Measurements from ENCODE around the gene MYO16. TPM values are rescaled to one million over a fixed set of nuclear protein-coding genes. Genes with fewer than 3 reads are reported as not detected.
A peak's percentile ranks its signal among the peaks of the same experiment; 100 is the strongest.

Gene MYO16
- total and polyA plus RNA-seq, 2 of the 4 experiments (the other 2 are of a cell fraction), result under 0.01 to 0.03 TPM

DNA sequence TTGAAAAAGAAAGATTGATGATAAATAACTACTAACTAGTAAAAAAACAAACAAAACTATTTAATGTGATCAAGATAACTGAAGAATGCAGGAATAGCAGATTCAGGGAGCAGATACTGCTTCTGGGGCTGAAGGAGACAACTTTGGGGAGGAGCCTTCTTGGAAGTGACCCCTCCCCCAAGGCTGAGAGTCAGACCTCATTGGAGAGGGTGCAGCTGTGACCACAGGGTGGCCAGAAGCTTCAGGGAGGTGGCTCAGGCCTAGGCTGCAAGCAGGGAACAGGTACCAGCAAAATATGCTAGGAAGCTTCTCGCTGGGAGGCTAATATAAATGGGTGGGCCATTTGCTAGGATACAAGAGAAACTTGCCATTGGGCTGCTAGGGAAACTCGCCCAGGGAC is 149.9 kb downstream of the MYO16 start:
- H3K23ac ChIP-seq (ENCODE audit: low read depth, low read length), result no peak overlapping the region
- no CpG with 5 or more reads among the region's 2 CpGs for WGBS, 2 experiments (ENCODE audit: extremely low coverage in 2 of 2, insufficient read length in 1 of 2)
- dilution Hi-C loops (cut with HindIII; ENCODE audit: low sequenced_read_pairs, unreplicated experiment) (no loop called here), in situ Hi-C loops (cut with MboI; ENCODE audit: low sequenced_read_pairs) (no loop called here), intact Hi-C loops (cut with micrococcal nuclease) (no loop called here)
- CTCF ChIA-PET, result no interaction called here
- DNase-seq (no peak), ATAC-seq (ENCODE audit: low read depth) (no peak)
- no peak overlapping the region for H2BK15ac ChIP-seq (ENCODE audit: low read depth, low read length)
- H4K8ac ChIP-seq (ENCODE audit: low read depth in 2 of 2, low read length in 2 of 2), result no peak overlapping the region
- no peak overlapping the region for H4K5ac ChIP-seq (ENCODE audit: low read depth, low read length)
- H4K20me1 ChIP-seq (ENCODE audit: insufficient read depth, low read length), result no peaks in the 10 kb centered on the region
- H3K4me2 ChIP-seq (ENCODE audit: low read depth, low read length), result no peak overlapping the region
- no peak overlapping the region; the same call in 1 of the 2 replicates for H2AK5ac ChIP-seq (ENCODE audit: low read depth, low read length)
- H2BK20ac ChIP-seq (ENCODE audit: low read depth, low read length), result no peak overlapping the region
- no peak overlapping the region for H3K14ac ChIP-seq (replicated peaks; ENCODE audit: low read depth, low read length)
- 0 out of 2 replicates have a peak, but pooled peaks cover 1% of the 10 kb centered on the region for H3K9me3 ChIP-seq (ENCODE audit: control insufficient read depth, insufficient read depth, low read length)
- no peaks in the 10 kb centered on the region for H3K9me1 ChIP-seq (ENCODE audit: insufficient read depth, low read length)
- no peak overlapping the region for H3K4me3 ChIP-seq (ENCODE audit: insufficient read depth, low read depth, low read length)
- no peak overlapping the region for H3K9ac ChIP-seq (ENCODE audit: low read depth, low read length)
- no peak for TF ChIP-seq SMC3 (IDR thresholded peaks at IDR 0.05; ENCODE audit: low read depth, low read length)
- TF ChIP-seq POLR2A (IDR thresholded peaks at IDR 0.05; ENCODE audit: low read depth, low read length), result no peak
- TF ChIP-seq, protein P1, sequence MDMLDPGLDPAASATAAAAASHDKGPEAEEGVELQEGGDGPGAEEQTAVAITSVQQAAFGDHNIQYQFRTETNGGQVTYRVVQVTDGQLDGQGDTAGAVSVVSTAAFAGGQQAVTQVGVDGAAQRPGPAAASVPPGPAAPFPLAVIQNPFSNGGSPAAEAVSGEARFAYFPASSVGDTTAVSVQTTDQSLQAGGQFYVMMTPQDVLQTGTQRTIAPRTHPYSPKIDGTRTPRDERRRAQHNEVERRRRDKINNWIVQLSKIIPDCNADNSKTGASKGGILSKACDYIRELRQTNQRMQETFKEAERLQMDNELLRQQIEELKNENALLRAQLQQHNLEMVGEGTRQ (IDR thresholded peaks at IDR 0.05; ENCODE audit: low read depth, low read length), result no peak
- TF ChIP-seq RAD21 (IDR thresholded peaks at IDR 0.05; ENCODE audit: low read length), result no peak
- no peak for TF ChIP-seq RFX5 (IDR thresholded peaks at IDR 0.05; ENCODE audit: low read depth, low read length)
- no peak for TF ChIP-seq CEBPB (IDR thresholded peaks at IDR 0.05; ENCODE audit: low read depth, low read length)
- TF ChIP-seq FOS (IDR thresholded peaks at IDR 0.05; ENCODE audit: low read depth, low read length), result no peak
- no peak for TF ChIP-seq MAFK (IDR thresholded peaks at IDR 0.05; ENCODE audit: low read depth, low read length)
- TF ChIP-seq ELK1 (IDR thresholded peaks at IDR 0.05; ENCODE audit: borderline replicate concordance, low read depth, low read length), result no peak
- TF ChIP-seq MAZ (IDR thresholded peaks at IDR 0.05; ENCODE audit: borderline replicate concordance, low read depth, low read length), result no peak
- TF ChIP-seq MXI1 (IDR thresholded peaks at IDR 0.05; ENCODE audit: borderline replicate concordance, low read depth, low read length), result no peak
- H3K27ac ChIP-seq (ENCODE audit: insufficient read depth, low read length), result no peak overlapping the region
- no peaks in the 10 kb centered on the region for H3K79me1 ChIP-seq (ENCODE audit: low read depth in 1 of 2, low read length in 2 of 2)
- H4K91ac ChIP-seq (ENCODE audit: insufficient read depth, low read depth, low read length), result peak overlapping the region; percentile 16; the same call in 1 of the 2 replicates
- no peak overlapping the region for H2AFZ ChIP-seq (replicated peaks; ENCODE audit: low read length, poor library complexity)
- no peaks in the 10 kb centered on the region for H3K27me3 ChIP-seq (ENCODE audit: control insufficient read depth, insufficient read depth, low read length)
- H3K18ac ChIP-seq (ENCODE audit: low read depth, low read length), result no peak overlapping the region; the same call in 1 of the 2 replicates
- POLR2A ChIA-PET (ENCODE audit: unreplicated experiment), result no interaction called here
- H2AK9ac ChIP-seq (replicated peaks; ENCODE audit: low read depth, low read length, poor library complexity), result no peak overlapping the region
- H2BK5ac ChIP-seq (ENCODE audit: low read depth, low read length, poor library complexity, severe bottlenecking), result no peak overlapping the region
- no peak overlapping the region for H2BK120ac ChIP-seq (ENCODE audit: low read depth, low read length)
- no peaks in the 10 kb centered on the region for H3K36me3 ChIP-seq (ENCODE audit: control insufficient read depth, insufficient read depth, low read length)
- H3K56ac ChIP-seq (ENCODE audit: extremely low read depth, insufficient read depth, low read length), result no peak overlapping the region
- peaks cover 3% of the 10 kb centered on the region for H3K4me1 ChIP-seq (ENCODE audit: control insufficient read depth, insufficient read depth, low read length)
- BruUV-seq (replicated peaks), result no TSS peak
- no peak overlapping the region for H3K4ac ChIP-seq (ENCODE audit: low read depth, low read length)
